K562 (cell line): ENCODE measurements around the gene SPATS2L.

Experiments
- CTCF ChIP-seq, 3 experiments: IDR thresholded peaks in 2 of 3; conservative IDR thresholded peaks in 1 of 3; 2 replicates each; pipeline ENCODE4 v1.5.1; 2011 to 2012; ENCODE audit warnings: low read length in 3 of 3, mild to moderate bottlenecking in 3 of 3, control low read depth in 2 of 3, improper control_type of control experiment in 1 of 3, inconsistent platforms in 1 of 3, low read depth in 1 of 3, mixed read lengths in 1 of 3, moderate library complexity in 1 of 3; ENCODE audit not compliant: insufficient read depth in 2 of 3
- ESRRA ChIP-seq: fragments of 450-650 bp; IDR thresholded peaks from 2 replicates; pipeline ENCODE4 v1.6.1; 2014; ENCODE audit warnings: low read depth, mild to moderate bottlenecking, moderate library complexity, borderline replicate concordance
- GABPA ChIP-seq: fragments of 200-800 bp; sonication (Bioruptor generic); conservative IDR thresholded peaks from 2 replicates; pipeline ENCODE4 v1.6.1; 2016; ENCODE audit warnings: low read depth, missing genetic modification characterization, missing compliant biosample characterization
- POLR2A ChIP-seq: fragments of 450-650 bp; conservative IDR thresholded peaks from 2 replicates; pipeline ENCODE4 v1.6.1; 2016
- SMAD3 ChIP-seq: fragments of 450-650 bp; formaldehyde crosslinking; conservative IDR thresholded peaks from 2 replicates; pipeline ENCODE4 v1.4.0; 2020; ENCODE audit warnings: mild to moderate bottlenecking
- TF ChIP-seq, protein P1 (sequence below): fragments of 250-450 bp; sonication (Bioruptor Pico); IDR thresholded peaks from 2 replicates; pipeline ENCODE4 v1.8.0; 2021; ENCODE audit warnings: moderate library complexity, mild to moderate bottlenecking, inconsistent platforms

DNA sequence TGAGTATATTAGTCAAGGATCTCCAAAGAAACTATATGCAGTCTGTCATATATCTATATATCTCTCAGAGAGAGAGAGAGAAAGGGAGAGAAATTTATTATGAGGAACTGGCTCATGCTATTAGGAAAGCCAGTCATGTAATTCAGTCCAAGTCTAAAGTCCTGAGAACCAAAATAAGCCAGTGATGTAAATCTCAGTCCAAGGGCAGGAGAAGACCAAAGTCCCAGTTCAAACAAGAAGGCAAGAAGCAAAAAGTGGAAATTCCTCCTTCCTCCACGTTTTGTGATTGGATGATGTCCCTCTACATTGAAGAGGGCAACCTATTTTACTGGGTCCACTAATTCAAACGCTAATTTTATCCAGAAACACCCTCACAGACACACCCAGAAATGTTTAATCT lies 34.2 kb upstream of the SPATS2L start:
- TF ChIP-seq, protein P1, sequence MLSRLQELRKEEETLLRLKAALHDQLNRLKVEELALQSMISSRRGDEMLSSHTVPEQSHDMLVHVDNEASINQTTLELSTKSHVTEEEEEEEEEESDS (CRISPR knock-in tag), result no peak
- TF ChIP-seq POLR2A, result no peak
- no peak for TF ChIP-seq CTCF (IDR thresholded peaks at IDR 0.05 in 2 of 3, conservative IDR thresholded peaks at IDR 0.05 in 1 of 3; ENCODE audit: insufficient read depth in 2 of 3, low read depth in 1 of 3, low read length in 3 of 3)
- no peak for TF ChIP-seq ESRRA
- no peak for TF ChIP-seq GABPA
- no peak for TF ChIP-seq SMAD3 (CRISPR knock-in tag)
